HK-2 (cell line): ENCODE measurements around the gene TMEM163.
"Not testable (repeated sequence)": the region's sequence is repeated elsewhere in the genome, so short reads cannot be mapped to it uniquely, and the experiment has no call there.

Experiments
- DNase-seq: peaks from one replicate; pipeline ENCODE4 v3.0.0-alpha.2; 2018; ENCODE audit not compliant: unreplicated experiment

The TMEM163 gene

GRCh38 chr2:134489732-134490384 is 228.9 kb downstream of the TMEM163 start:
- no peak for DNase-seq

DNA sequence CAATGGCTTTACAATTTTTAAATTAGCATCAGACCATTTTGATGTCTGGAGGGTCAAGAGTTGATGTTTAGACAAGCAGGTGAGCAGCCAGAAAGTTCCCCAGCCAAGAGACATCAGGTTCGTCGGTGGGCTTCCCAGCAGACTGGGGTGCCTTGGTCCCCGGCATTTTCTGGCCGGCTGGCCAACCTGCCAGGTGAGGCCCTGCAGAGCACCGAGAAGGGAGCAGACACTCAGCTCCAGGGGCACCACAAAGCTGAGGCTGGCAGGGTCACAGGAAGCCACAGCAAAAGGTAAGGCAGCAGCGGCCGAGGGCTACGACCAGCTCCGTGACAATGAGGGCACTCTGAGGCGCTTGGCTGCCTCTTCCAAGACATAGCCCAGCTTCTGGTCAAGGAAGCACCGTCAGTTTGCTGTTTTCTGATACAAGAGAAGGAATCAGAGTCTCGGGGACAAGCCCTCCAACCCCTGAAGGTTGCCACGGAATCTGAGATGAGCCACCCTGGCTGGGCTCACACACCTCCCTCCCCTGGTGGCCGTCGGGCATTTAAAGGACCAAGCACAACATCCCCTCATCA is 235.9 kb downstream of the TMEM163 start:
- DNase-seq: no peak

- DNase-seq: no peak
Observed at GRCh38 chr2:134482131-134482723, 236.6 kb downstream of the TMEM163 start.

- no peak for DNase-seq
Observed at GRCh38 chr2:134479696-134480330, 239.0 kb downstream of the TMEM163 start.

GRCh38 chr2:134476982-134477381 is 241.8 kb downstream of the TMEM163 start:
- not testable (repeated sequence) for DNase-seq

DNA sequence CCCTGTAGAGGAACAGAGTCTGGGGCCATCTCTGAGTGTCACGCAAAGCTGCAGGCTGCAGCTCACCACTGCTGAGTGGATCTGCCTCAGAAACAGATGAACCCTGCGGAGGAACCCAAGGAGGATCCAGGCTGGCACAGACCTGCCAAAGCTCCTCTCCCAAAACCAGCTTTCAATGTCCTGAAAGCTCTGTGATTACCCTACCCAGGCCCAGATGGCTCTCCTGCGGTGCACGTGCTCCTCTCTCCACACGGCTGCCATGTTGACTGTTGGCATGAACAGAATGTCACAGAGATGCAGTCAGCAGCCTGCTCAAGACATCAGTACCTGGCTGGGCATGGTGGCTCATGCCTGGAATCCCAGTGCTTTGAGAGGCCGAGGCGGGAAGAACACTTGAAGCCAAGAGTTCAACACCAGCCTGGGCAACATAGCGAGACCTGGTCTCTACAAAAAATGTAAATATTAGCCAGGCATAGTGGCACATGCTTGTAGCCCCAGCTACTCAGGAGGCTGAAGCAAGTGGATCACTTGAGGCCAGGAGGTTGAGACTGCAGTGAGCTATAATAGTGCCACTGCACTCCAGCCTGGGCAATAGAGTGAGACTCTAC is 248.1 kb downstream of the TMEM163 start:
- DNase-seq: no peak

DNA sequence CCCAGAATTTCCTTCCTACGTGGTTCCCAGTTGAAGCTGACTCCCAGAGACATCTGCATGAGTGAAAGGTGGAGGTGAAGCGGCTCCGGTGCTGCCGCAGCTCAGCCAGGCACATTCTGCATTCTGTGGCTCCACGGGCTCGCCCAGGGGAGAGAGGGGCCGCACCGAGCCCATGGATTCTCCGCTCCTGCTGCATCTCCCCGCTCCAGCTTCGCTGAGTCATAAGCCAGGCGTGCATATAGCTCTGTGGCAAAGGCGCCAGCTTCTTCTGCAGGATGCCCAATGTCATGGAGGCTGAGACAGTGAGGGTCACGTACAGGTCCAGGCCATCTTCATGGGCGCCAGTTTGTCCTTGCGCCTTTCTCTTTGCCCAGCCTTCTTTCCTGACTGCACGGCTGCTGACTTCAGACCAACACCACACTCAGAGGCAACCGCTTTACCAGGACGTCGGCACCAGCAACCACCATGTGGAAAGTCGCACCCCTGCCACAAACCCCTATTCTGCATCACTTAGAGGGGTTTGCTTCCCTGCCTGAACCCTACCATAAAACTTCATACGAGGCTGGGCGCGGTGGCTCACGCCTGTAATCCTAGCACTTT is 249.2 kb downstream of the TMEM163 start:
- no peak for DNase-seq

DNA sequence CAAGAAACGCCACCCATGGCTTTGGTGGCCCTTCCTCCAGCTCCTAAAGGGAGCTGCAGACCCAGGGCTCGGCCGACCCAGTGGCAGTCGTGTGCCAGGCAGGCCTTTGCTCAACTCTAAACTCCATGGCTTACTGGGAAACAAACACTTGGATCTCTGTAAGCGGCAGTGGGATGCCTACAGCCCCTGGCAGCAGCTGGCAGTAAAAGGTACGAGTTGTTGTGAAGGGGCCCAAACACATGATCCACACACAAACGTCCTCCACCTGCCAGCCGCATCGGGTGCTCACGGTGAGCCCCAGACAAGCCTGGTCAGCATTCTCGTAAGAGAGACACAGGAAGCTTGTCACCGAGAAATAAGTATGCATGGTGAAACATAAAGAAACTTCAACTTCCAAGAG is 250.0 kb downstream of the TMEM163 start:
- no peak for DNase-seq

DNA sequence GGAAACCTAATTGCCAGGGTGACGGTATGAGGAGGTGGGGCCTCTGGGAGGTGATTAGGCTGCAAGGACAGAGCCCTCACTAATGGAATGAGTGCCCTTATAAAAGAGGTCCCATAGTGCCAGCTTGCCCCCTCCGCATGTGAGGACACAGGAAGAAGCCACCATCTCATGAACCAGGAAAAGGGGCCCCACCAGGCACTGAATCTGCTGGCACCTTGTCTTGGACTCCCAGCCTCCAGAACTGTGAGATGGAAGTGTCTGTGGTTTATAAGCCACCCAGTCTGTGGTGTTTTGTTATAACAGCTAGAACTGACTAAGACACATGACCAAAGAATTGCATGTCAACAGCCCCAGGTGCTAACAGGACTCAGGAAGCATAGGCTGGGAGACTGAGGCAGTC is 250.6 kb downstream of the TMEM163 start:
- no peak for DNase-seq

DNA sequence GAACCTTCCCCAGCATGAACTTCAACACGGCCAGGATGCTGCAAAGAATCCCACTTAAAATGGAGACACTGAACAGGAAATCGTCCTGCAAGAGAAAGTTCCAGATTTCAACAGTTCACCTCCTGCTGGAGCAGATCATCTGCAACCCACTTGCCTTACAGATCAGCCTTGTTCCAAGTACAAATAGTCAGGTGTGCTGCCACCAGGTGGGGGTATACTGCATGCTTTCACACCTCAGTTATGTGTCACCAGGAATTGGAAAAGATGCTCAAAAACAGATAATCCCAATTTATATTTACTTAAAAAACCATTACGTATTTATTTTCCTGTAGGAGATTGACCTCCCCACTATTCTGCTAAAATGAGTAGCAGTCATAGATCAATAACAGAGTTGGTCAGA is 252.7 kb downstream of the TMEM163 start:
- no peak for DNase-seq

DNA sequence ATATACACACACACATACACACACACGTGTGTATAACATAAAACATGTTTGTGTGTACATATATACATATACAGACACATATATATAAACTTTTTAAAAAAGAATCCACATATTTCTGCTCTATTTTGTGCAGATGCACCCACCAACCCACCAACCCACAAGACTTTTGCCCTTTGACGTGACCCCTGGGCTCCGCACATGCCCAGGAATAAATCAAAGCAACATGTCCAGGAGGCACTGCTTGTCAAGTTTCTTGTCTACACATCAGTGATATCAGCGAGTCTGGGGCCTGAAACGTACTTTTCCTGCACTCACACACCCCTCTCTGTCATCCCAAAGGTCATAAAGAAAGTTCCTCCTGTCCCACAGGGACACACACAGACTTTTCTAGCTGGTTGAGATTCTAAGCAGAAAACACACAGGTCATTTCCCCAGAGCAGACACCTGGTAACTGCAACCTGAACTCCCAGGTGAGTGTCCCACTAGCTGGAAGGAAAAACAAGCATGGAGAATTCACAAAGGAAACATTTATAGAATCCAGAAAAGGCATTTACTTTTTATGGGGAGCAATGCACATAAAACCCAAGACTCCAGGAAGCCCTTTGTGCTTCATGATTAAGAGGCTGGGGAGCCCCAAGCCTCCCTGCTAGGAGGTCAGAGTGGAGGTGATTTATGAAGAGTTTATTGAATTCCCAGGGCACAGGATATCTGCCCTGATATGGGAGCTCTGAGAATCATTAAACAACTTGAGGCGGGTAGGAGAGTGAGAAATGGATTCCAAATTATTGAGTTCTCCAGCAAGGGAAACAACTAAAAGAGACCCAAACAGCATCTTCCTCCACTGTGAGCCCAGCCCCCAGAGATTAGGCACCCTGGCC is 253.3 kb downstream of the TMEM163 start:
- DNase-seq: no peak

DNA sequence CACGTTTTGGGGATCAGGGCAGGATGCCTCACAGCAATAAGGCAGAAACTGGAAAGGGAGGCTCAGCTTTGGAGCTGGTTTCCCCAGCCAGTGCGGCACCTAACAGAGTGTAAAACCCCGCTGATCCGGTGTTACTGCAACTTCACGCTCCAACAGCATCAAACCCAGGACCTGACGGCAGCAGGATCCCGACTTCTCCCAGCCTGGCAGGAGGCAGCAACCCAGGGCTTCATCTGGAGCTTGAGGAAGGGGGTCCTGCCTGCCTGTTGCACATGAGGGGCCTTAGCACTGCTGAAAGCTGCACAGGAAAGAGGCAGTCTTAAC is 255.1 kb downstream of the TMEM163 start:
- DNase-seq: no peak

- no peak for DNase-seq
Observed at GRCh38 chr2:134462791-134463698, 255.8 kb downstream of the TMEM163 start.

- DNase-seq: no peak
Observed at GRCh38 chr2:134462275-134462674, 256.5 kb downstream of the TMEM163 start.

DNA sequence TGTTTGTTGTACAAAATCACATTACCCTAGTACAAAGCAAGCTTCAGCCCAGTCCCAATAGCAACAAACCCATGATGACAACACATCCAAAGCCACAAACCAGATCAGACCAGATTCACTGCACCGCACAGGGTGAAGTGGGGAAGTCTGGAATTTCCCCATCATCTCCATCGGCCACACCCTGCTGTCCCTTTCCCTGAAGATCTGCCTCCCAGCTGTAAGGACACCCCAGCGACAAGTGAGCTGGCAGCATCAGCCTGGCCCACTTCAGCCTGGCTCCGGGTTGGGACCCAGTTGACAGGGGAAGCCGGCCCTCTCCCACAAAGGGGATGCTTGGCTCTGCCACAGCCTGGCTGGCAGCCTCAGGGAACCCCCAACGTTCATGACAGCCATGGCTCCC is 257.3 kb downstream of the TMEM163 start:
- DNase-seq: peak; percentile 45

DNA sequence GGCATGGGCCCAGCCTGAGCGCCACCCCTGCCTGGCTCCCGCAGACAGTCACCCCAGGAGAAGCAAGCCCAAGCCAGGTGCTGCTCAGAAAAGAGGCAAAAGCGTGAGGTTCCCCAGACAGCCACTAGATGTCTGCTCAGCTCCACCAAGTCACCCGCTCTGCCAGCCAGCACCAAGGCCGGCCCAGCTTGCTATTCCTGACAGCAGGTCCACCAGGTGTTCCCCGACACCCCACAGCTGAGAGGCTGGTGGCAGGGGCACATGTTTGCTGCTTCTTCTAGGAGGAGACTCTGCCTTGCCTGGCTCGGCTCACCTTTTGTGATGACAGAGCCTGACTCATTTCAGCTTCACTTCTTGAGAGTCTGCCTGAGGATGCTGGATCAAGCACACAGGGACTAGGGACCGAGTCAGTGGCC is 258.2 kb downstream of the TMEM163 start:
- DNase-seq: peak; percentile 58

DNA sequence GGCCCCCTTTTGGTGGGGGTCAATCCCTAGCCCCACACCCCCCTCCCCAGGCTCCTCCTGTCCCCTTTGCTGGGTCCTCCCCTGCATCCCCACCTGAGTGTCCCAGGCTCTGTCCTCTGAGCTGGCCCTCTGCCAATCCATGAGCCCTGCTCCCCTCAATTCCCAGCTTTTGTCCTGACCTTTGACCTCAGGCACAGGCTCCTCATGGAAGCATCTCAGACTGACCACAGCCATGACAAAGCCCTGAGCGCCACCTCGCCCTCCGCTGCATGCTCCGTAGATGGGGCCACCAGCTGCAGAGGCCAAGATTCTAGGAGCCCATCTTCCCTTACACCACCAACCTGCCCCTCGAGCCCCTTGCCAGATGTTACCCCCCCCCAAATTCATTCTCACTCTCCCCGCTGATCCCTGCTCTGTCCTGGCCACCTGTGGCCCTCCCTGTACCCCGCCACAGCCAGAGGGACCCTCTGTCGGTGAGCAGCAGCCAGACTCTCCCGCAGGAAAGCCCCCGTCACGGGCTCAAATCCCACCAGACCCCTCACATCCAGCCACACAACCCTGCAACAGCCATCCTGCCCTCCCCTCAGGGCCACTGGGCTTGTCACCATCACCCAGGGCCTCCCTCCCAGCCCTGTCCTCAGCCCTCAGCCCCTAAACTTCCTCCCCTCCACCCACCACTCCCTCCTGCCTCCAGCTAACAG is 258.9 kb downstream of the TMEM163 start:
- DNase-seq: no peak

DNA sequence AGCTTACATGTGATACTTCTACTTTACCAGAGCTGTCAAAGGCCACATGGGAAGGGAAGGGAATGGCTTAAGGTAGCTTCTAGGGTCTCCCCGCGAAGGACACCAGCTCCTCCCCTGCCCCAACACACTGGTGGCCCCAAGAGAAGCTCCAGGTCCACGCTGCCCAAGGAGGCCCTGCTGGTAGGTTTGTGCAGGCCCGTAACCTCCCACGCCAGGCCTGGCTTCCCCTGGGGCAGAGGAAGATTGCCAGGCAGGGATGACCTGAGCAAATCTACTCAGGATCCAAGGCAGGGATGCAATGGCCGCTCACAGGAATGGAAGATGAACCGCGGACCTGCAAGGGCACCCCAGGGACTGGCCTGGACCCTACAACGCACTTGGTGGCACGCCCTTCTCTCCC is 259.9 kb downstream of the TMEM163 start:
- no peak for DNase-seq

GRCh38 chr2:134458473-134458853 is 260.3 kb downstream of the TMEM163 start:
- no peak for DNase-seq
